ENCODE measurements around the gene NTN1. TPM values are rescaled to one million over a fixed set of nuclear protein-coding genes. Genes with fewer than 3 reads are reported as not detected.

NTN1 gene
- total and polyA plus RNA-seq, 2 of the 13 experiments (the other 11 are each of a cell fraction or from before 2014, with no cell fraction given) = 0.04 to 0.05 TPM

- TF ChIP-seq YEATS4 (CRISPR knock-in tag; IDR thresholded peaks at IDR 0.05; ENCODE audit: borderline replicate concordance) = no peak
- no peak for TF ChIP-seq THAP7 (CRISPR knock-in tag; IDR thresholded peaks at IDR 0.05)
- 0 out of 2 replicates have a peak, but pooled peaks have one; percentile 27 for TF ChIP-seq ZNF292 (CRISPR knock-in tag; IDR thresholded peaks at IDR 0.05; ENCODE audit: borderline replicate concordance, low read depth)
- no peak for TF ChIP-seq MEIS2 (CRISPR knock-in tag; IDR thresholded peaks at IDR 0.05)
- peak; percentile 67 for TF ChIP-seq RARA (CRISPR knock-in tag; IDR thresholded peaks at IDR 0.05)
- no peak for TF ChIP-seq MIER2 (CRISPR knock-in tag; IDR thresholded peaks at IDR 0.05)
- TF ChIP-seq, protein P1, sequence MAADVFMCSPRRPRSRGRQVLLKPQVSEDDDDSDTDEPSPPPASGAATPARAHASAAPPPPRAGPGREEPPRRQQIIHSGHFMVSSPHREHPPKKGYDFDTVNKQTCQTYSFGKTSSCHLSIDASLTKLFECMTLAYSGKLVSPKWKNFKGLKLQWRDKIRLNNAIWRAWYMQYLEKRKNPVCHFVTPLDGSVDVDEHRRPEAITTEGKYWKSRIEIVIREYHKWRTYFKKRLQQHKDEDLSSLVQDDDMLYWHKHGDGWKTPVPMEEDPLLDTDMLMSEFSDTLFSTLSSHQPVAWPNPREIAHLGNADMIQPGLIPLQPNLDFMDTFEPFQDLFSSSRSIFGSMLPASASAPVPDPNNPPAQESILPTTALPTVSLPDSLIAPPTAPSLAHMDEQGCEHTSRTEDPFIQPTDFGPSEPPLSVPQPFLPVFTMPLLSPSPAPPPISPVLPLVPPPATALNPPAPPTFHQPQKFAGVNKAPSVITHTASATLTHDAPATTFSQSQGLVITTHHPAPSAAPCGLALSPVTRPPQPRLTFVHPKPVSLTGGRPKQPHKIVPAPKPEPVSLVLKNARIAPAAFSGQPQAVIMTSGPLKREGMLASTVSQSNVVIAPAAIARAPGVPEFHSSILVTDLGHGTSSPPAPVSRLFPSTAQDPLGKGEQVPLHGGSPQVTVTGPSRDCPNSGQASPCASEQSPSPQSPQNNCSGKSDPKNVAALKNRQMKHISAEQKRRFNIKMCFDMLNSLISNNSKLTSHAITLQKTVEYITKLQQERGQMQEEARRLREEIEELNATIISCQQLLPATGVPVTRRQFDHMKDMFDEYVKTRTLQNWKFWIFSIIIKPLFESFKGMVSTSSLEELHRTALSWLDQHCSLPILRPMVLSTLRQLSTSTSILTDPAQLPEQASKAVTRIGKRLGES (CRISPR knock-in tag; IDR thresholded peaks at IDR 0.05; ENCODE audit: borderline replicate concordance) = no peak
- TF ChIP-seq U2AF2 (IDR thresholded peaks at IDR 0.05; ENCODE audit: low read depth, low read length) = no peak
- peak; percentile 67 for TF ChIP-seq ZBTB38 (CRISPR knock-in tag; IDR thresholded peaks at IDR 0.05)
- no peak for TF ChIP-seq MTF1 (CRISPR knock-in tag; IDR thresholded peaks at IDR 0.05)
- TF ChIP-seq NCOR1 (IDR thresholded peaks at IDR 0.05; ENCODE audit: borderline replicate concordance, low read length) = no peak
- TF ChIP-seq GZF1 (CRISPR knock-in tag; IDR thresholded peaks at IDR 0.05) = no peak
- TF ChIP-seq ISX (CRISPR knock-in tag; conservative IDR thresholded peaks at IDR 0.05) = no peak
- TF ChIP-seq BRD4 (CRISPR knock-in tag; IDR thresholded peaks at IDR 0.05) = no peak
- TF ChIP-seq NONO (IDR thresholded peaks at IDR 0.05) = no peak
- TF ChIP-seq NONO (CRISPR knock-in tag; conservative IDR thresholded peaks at IDR 0.05) = no peak
- peak; percentile 22; the same call in 1 of the 2 replicates for TF ChIP-seq SAP130 (CRISPR knock-in tag; IDR thresholded peaks at IDR 0.05; ENCODE audit: low read depth)
- TF ChIP-seq RCOR2 (CRISPR knock-in tag; IDR thresholded peaks at IDR 0.05) = no peak
- no peak for TF ChIP-seq TRIM24 (CRISPR knock-in tag; IDR thresholded peaks at IDR 0.05)
- TF ChIP-seq EP300 (IDR thresholded peaks at IDR 0.05; ENCODE audit: low read depth in 2 of 2, low read length in 2 of 2) = no peak
- TF ChIP-seq EP300 (CRISPR knock-in tag; IDR thresholded peaks at IDR 0.05; ENCODE audit: borderline replicate concordance) = no peak
- no peak for TF ChIP-seq TBP (CRISPR knock-in tag; IDR thresholded peaks at IDR 0.05)
- no peak for TF ChIP-seq POLR2G (IDR thresholded peaks at IDR 0.05; ENCODE audit: low read depth, low read length)
- TF ChIP-seq POLR2AphosphoS2 (IDR thresholded peaks at IDR 0.05; ENCODE audit: low read depth, low read length) = no peak
- no peak for TF ChIP-seq HOXA3 (CRISPR knock-in tag; IDR thresholded peaks at IDR 0.05)
- peak; percentile 39; the same call in 1 of the 2 replicates for TF ChIP-seq HIC2 (CRISPR knock-in tag; IDR thresholded peaks at IDR 0.05; ENCODE audit: low read depth)
- no peak for TF ChIP-seq DBP (CRISPR knock-in tag; IDR thresholded peaks at IDR 0.05; ENCODE audit: not compliant biosample characterization)
These were observed 238.1 kb downstream of the NTN1 start (continued) for GRCh38 chr17:9259419-9259818.

All from HepG2 (cell line).